ENCODE measurements around the gene GINM1.

DNA sequence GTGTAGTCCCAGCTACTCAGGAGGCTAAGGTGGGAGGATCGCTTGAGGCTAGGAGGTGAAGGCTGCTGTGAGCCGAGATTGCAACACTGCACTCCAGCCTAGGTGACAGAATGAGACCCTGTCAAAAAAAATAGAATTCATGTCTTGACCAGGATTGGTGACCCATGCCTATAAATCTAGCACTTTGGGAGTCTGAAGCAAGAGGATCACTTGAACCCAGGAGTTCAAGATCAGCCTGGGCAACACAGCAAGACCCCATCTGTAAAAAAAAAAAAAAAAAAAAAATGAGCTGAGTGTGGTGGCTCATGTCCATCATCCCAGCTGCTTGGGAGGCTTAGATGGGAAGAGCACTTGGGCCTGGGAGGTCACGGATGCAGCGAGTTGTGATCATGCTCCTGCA is 34.3 kb downstream of the GINM1 start:
- TF ChIP-seq, protein P1, sequence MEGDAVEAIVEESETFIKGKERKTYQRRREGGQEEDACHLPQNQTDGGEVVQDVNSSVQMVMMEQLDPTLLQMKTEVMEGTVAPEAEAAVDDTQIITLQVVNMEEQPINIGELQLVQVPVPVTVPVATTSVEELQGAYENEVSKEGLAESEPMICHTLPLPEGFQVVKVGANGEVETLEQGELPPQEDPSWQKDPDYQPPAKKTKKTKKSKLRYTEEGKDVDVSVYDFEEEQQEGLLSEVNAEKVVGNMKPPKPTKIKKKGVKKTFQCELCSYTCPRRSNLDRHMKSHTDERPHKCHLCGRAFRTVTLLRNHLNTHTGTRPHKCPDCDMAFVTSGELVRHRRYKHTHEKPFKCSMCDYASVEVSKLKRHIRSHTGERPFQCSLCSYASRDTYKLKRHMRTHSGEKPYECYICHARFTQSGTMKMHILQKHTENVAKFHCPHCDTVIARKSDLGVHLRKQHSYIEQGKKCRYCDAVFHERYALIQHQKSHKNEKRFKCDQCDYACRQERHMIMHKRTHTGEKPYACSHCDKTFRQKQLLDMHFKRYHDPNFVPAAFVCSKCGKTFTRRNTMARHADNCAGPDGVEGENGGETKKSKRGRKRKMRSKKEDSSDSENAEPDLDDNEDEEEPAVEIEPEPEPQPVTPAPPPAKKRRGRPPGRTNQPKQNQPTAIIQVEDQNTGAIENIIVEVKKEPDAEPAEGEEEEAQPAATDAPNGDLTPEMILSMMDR (IDR thresholded peaks at IDR 0.05) = no peak
- no peak for TF ChIP-seq POLR2AphosphoS5 (IDR thresholded peaks at IDR 0.05; ENCODE audit: insufficient read depth in 1 of 2, low read depth in 1 of 2)
- no peak for TF ChIP-seq POLR2A (IDR thresholded peaks at IDR 0.05)

Data from vagina (tissue), 2 donors.